Measurements from ENCODE around the gene WWOX.

DNA sequence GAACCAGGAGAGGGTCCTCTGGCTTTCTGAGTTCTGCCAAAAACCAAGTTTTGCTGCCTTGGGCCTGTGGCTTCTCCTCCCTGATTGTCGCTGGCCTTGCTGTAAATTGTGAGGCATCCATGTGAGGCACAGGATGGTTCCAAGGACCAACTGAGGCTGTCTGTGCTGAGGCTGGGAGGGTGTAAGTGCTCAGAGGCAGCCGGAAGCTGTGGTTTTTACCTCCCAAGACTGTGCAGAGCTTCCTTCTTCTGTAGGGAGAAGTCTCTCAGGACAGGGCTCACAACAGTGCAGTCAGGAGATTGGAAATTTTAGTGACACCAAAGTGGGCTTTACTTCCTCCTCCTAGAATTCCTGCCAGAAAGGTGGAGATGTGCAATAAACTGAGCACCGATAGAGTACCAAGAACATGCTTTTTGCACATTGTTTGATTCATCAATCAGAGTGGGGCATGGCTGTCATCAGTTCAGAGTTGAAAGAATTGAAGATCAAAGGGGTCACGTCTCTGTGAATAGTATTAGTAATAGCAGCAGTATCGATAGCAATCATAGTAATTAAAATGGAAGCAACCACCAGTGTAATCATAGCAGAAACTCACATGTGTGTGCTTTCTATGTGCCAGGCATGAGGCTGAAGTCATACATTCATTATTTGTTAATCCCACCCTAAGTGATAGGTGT, 467.1 kb downstream of the WWOX start:
- TF ChIP-seq, protein P1, sequence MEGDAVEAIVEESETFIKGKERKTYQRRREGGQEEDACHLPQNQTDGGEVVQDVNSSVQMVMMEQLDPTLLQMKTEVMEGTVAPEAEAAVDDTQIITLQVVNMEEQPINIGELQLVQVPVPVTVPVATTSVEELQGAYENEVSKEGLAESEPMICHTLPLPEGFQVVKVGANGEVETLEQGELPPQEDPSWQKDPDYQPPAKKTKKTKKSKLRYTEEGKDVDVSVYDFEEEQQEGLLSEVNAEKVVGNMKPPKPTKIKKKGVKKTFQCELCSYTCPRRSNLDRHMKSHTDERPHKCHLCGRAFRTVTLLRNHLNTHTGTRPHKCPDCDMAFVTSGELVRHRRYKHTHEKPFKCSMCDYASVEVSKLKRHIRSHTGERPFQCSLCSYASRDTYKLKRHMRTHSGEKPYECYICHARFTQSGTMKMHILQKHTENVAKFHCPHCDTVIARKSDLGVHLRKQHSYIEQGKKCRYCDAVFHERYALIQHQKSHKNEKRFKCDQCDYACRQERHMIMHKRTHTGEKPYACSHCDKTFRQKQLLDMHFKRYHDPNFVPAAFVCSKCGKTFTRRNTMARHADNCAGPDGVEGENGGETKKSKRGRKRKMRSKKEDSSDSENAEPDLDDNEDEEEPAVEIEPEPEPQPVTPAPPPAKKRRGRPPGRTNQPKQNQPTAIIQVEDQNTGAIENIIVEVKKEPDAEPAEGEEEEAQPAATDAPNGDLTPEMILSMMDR (IDR thresholded peaks at IDR 0.05 in 8 of 11, conservative IDR thresholded peaks at IDR 0.05 in 3 of 11) = no peak
- no peak for TF ChIP-seq POLR2A (IDR thresholded peaks at IDR 0.05)
- TF ChIP-seq POLR2AphosphoS5 (IDR thresholded peaks at IDR 0.05) = no peak
